GM12873 (cell line): ENCODE results near the gene CYP4F22.

Experiments used
- TF ChIP-seq, protein P1 (sequence below): IDR thresholded peaks from 2 replicates; pipeline ENCODE4 v1.5.1; 2012; ENCODE audit warnings: low read depth, mild to moderate bottlenecking, moderate library complexity, low read length, control low read depth; ENCODE audit not compliant: insufficient read depth; ENCODE audit errors: missing control alignments

The CYP4F22 gene

DNA sequence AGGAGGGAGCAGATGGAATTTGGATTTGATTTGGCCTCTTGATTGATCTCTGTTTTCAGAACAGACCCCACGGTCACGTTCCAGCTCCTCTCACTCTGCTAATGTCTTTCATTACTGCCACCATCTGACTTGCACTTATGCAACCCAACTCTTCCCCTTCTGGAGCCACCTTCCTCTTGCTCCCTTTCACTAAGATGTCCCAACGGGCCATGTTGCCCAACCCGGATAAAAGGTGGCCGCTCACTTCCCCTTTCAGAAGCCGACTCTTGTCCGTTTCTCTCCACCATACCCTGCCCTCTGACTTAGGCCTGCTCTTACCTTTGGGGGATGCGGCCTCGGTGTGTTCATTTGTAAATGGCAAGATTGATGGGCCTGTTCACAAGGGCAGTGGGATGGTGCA, 79.3 kb downstream of the CYP4F22 start:
- TF ChIP-seq, protein P1, sequence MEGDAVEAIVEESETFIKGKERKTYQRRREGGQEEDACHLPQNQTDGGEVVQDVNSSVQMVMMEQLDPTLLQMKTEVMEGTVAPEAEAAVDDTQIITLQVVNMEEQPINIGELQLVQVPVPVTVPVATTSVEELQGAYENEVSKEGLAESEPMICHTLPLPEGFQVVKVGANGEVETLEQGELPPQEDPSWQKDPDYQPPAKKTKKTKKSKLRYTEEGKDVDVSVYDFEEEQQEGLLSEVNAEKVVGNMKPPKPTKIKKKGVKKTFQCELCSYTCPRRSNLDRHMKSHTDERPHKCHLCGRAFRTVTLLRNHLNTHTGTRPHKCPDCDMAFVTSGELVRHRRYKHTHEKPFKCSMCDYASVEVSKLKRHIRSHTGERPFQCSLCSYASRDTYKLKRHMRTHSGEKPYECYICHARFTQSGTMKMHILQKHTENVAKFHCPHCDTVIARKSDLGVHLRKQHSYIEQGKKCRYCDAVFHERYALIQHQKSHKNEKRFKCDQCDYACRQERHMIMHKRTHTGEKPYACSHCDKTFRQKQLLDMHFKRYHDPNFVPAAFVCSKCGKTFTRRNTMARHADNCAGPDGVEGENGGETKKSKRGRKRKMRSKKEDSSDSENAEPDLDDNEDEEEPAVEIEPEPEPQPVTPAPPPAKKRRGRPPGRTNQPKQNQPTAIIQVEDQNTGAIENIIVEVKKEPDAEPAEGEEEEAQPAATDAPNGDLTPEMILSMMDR, result no peak

DNA sequence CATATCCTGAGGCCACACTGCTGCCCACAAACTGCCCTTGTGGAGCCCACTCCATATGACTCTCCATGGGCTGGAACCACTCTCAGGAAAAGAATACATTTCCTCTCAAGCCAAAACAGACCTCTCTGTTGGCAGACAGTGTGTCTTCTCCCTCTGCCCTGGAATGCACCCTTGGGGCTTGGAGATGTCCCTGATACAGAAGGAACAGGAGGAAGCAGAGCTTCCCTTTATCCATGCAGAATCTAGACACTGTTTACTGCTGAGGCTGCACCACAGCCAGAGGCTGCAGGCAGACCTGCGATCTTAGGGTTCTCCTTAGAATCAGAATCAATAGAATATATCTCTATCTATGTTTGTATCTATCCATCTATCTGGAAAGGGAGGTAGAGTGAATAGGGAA, 79.9 kb downstream of the CYP4F22 start:
- TF ChIP-seq, protein P1, result no peak

DNA sequence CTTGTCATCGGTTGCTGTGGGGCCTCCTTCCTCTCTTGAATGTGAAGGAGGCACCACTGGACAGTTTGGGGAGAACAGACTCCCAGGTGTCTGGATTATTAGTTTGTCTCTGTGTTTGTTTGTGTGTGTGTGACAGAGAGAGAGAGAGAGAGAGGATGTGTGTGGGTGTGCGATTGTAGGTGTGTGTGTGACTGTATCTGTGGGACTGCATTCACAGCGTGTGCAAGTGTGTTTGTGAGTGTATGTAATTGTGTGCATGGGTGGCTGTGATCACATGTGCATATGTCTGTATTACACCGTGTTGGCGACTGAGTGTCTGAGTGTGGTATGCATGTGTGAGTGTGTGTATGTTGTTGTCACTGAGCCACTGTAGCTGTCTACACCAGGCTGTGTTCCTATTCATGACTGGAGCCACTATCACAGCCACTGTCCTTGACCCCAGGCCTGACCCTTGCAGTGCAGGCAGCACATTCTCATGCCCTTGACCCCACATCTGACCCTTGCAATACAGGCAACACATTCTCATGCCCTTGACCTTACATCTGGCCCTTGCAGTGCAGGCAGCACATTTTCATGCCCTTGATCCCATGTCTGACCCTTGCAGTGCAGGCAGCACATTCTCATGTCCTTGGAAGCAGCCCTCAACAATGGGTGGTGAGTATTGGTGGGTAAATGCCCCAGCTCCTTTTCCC, 81.6 kb downstream of the CYP4F22 start:
- TF ChIP-seq, protein P1, result no peak

DNA sequence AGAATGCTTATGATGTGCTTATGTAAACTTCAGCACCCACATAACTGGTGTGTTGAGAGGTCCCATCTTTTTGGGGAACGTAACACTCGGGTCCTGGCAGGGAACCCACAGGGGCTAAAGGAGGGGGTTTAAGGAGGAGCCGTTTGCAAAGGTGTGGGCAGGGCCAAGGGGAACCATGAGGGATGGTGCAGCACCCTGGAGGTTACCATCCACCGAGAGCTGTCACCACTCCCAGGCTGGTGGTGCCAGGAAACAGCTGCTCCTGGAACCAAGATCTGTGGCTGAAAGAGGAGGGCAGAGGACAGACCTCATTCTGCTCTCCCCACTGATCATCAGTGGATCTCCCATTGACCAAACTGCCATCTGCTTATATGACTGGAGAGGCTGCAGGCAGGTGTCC, 83.5 kb downstream of the CYP4F22 start:
- TF ChIP-seq, protein P1, result no peak

DNA sequence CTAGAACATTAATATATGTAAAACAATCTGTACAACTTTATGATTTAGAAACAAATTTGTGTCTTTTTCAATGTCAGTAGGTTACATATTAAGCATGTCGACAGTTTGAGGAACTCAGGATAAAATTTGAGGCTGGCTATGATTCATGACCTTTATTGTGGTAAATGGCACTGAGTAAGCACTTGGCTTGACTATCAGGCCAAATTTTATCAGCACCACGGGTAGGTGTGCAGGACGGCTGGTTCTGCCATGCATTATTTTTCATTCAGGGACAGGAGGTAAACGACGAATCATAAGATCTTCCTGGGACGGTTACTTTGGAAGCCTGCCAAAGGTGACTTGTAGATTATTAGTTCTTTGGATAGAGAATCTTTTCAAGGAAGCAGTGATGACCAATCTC, 86.7 kb downstream of the CYP4F22 start:
- TF ChIP-seq, protein P1, result no peak
